GDM1 (cell line): ENCODE results near the gene FOXK2.

Source experiments
- DNase-seq: peaks from one replicate; lab custom pipeline; 2025; lab: John Stamatoyannopoulos, UW

Gene FOXK2

GRCh38 chr17:82518826-82519810 is at the start of gene FOXK2:
TSS of gene FOXK2 (plus strand) at chr17:82519732. CDS start at chr17:82519889, 157 bp downstream.
- DNase-seq = peak; percentile 96

- no peak for DNase-seq
Measured at GRCh38 chr17:82470065-82470464, 49.5 kb upstream of the FOXK2 start.

- DNase-seq = no peak
Measured at GRCh38 chr17:82474223-82475010, 45.1 kb upstream of the FOXK2 start.

- no peak for DNase-seq
Measured at GRCh38 chr17:82475458-82475857, 44.1 kb upstream of the FOXK2 start.

- no peak for DNase-seq
Measured at GRCh38 chr17:82477934-82478333, 41.6 kb upstream of the FOXK2 start.

- DNase-seq = no peak
Measured at GRCh38 chr17:82479602-82480001, 39.9 kb upstream of the FOXK2 start.

- no peak for DNase-seq
Measured at GRCh38 chr17:82480318-82480717, 39.2 kb upstream of the FOXK2 start.

- DNase-seq = no peak
Measured at GRCh38 chr17:82483204-82483660, 36.3 kb upstream of the FOXK2 start.

GRCh38 chr17:82483836-82484235 is 35.7 kb upstream of the FOXK2 start:
- DNase-seq = no peak

- no peak for DNase-seq
Measured at GRCh38 chr17:82486231-82487094, 33.1 kb upstream of the FOXK2 start.

GRCh38 chr17:82487910-82488309 is 31.6 kb upstream of the FOXK2 start:
- no peak for DNase-seq

- DNase-seq = no peak
Measured at GRCh38 chr17:82489117-82489516, 30.4 kb upstream of the FOXK2 start.

GRCh38 chr17:82489851-82490511 is 29.6 kb upstream of the FOXK2 start:
- DNase-seq = no peak

- DNase-seq = no peak
Measured at GRCh38 chr17:82490512-82491195, 28.9 kb upstream of the FOXK2 start.

- DNase-seq = no peak
Measured at GRCh38 chr17:82491196-82491530, 28.4 kb upstream of the FOXK2 start.

- DNase-seq = no peak
Measured at GRCh38 chr17:82491533-82491932, 28.0 kb upstream of the FOXK2 start.

- no peak for DNase-seq
Measured at GRCh38 chr17:82492643-82493225, 26.8 kb upstream of the FOXK2 start.

GRCh38 chr17:82493226-82493781 is 26.2 kb upstream of the FOXK2 start:
- DNase-seq = no peak

- DNase-seq = peak; percentile 83
Measured at GRCh38 chr17:82494236-82495055, 25.1 kb upstream of the FOXK2 start.
